COLO668 (cell line): ENCODE data around the gene DNAJC11.

Experiments used
- DNase-seq: peaks from one replicate; lab custom pipeline; 2025; ENCODE audit not compliant: unreplicated experiment; lab: John Stamatoyannopoulos, UW

Gene DNAJC11

DNA sequence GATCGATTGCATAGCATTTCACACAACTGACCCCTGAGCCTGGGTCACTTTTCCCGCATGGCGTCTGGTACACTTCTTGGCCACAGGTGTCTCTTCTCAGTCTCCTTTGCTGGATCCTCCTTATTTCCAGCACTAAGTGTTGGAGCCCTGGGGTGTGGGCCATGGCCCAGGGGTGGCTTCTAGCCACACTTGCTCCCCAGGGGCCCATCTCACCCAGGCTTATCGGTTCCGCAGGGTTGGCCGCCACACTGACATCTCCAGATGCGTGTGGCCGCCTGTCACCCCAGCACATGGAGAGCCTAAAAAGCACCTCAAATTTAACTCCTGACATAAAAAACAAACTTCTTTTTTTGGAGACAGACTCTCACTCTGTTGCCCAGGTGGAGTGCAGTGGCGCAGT is 74.6 kb downstream of the DNAJC11 start:
- DNase-seq = no peak

DNA sequence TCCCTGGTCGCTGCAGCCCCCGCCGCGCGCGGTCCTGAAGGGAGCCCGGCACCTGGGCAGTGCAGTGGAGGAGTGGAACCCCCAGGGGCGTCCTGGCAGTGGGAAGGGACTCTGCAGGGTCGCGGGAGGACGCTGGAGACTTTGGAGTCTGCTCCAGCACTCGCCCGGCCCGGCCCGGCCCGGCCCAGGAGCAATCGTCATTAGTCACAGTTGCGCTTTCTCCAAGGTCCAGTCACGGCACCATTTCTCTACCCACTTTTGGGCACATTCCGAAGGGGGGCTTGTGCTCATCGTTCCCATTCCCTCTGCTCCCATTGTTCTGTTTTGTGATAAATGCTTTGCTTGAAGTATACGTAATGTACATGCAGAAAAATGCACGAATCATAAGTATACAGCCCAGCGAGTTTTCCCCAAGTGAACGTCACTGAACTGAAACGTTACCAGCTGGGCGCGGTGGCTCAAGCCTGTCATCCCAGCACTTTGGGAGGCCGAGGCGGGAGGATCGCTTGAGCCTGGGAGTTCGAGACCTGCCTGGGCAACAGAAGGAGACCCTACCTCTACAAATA is 75.9 kb downstream of the DNAJC11 start:
- no peak for DNase-seq

DNA sequence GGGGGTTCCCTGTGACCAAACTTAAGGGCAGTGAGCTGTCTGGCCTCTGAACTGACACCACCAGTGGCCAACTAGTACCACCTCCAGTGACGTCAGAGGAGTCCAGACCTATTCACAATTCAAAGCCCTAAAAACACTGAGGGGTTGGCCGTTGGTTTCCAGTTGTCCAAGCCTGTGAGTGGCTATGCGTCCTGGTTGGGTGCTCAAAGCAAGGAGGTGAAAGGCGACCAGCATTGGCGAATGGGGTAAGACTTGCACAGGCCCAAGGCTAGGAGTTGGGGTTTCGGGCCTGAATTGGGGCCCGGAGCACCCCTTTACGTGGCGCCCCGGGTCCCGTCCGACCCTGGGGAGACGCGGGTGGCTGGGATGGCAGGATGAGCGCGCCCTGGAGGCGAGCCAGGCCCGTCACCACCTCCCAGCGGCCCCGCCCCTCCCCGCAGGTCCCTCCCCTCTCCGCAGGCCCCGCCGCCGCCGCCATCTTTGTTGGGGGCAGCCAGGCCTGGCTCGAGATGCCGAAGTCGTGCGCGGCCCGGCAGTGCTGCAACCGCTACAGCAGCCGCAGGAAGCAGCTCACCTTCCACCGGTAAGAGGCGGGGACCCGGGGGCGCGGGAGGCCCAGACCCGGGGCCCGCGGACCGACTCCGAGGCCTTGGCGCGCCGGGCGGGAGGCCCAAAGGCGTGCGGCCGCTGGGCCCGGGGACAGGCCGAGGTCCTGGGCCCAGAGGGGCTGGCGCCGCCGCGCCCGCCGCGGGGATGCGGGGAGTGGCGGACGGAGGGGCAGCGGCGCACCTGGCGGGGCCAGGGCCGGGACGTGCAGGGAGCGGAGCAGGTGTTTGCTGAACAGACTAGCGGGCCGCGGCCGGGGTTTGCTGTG is 76.7 kb downstream of the DNAJC11 start, which contains the start of gene THAP3:
Gene THAP3, plus strand, starts transcription at position 159 of the 874 bp plus-strand sequence. Its CDS starts 351 bp downstream, at position 510.
- peak; percentile 98 for DNase-seq

DNA sequence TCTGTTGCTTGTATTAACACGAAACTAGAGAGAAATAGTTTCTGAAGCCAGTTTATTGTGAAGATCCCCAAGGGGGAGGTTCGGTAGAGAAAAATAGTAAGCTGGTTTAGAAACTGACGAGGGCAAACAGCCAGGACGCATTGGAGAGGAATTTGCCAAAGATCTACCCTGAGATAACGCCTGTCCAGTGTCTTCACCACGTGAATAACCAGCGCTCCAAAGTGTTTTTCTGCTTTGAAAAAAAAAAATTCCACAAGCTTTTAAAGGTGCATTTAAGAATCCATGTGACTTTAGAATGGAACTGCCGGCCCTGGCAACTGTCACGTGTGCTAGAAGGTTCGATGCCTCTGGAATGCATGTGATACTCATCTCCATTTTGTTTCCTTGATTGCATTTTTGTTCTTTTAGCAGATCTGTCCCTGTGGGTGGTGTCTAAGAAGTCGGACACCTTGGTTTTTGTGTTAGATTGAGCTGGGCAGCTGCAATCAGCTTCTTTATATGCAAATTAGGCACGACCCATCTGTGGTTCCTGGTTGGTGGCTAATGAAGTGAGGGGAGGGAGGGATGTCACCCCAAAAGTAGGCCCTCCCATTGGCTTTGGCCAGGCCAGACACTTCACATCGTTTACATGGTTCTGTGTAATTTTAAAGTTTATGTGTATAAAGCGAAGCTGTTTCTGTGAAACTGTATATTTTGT is 78.2 kb downstream of the DNAJC11 start:
- DNase-seq = no peak

DNA sequence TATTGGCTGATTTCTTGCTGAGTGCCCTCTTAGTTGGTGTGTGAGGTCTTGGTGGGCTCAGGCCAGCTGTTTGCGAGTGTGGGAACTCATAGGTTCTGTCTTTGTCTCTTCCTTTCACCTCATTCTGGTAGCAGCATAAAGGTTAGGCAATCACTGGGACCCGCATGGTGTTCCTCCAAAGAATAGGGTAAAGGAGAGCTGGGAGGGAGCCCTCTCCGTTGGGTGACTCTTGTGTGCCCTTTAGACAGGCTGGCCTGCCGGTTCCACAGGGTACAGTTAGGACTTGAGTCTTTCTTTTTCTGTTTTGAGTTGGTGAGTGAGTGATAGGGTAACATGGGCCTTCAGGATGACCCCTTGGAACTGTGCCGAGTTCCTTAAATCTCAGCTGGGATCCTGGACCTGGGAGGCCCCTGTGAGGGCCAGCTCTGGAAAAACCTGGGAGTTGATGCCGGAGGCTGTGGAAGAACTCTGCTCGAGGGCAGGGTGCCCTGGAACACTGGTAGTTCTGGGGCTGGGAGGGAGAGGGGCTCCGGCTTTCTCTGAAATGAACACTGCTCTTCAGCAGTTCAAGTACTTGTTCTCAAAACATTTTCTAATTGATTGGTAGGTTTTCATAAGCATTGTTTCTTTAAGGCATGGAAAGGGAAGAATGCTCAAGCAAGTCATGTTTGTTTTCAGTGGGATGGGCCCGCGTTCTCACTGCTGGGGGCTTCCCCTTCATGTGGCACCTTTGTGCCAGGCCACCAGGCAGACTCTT is 79.0 kb downstream of the DNAJC11 start:
- no peak for DNase-seq

DNA sequence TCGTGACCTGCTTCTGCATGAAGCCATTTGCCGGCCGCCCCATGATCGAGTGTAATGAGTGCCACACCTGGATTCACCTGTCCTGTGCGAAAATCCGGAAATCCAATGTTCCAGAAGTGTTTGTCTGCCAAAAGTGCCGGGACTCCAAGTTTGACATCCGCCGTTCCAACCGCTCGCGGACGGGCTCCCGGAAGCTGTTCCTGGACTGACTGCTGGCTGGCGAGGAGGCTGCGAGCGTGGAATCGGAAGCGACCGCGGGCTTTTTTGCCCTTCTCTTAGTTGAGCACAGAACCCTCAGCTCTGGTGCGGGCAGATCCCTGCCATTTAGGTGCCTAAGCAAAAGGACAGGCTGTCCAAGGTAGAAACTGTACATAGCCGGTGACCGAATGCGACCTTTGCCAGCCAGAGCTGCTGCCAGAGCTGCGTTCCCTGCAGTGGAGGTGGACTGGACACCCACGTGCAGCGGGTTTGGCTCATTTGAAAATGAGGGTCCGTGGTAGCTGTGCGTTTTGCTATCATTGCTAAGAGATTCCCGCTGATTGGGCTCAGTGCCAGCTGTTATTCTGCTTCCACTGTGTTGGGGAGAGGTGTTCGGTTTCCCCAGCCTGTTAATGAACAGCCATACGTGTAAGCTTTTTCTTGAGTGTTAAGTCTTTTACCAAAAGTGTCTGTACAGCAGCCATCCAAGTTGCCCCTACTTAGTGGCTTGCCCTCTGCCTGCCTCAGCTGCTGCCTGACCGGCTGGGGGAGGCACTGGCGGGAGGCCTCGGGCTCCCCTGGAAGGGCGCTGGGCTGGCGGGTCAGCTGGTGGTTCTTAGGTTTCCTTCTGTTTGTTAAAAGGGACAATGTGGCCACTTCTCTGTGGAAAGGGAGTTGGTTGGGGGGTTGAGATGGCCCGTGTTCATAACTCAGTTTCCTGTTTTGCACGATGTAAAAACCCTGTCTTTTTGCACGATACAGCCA is 79.9 kb downstream of the DNAJC11 start:
- DNase-seq = no peak

DNA sequence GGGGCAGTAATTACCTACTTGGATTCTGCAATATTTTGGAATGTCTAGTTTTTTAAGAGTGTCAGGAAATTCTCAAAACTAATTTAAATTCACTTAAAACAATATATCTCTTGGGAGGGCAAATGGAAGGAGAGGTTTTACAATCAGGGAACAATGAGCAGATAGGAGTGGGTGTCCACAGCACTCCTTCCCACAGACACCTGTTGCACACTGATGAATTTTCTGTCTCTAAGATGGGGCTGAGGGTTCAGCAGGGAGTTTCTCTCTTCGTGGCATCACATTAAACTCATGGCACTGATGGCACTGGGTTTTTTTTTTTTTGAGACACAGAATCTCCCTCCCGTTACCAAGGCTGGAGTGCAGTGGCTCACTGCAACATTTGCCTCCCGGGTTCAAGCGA is 82.6 kb downstream of the DNAJC11 start:
- DNase-seq = no peak

DNA sequence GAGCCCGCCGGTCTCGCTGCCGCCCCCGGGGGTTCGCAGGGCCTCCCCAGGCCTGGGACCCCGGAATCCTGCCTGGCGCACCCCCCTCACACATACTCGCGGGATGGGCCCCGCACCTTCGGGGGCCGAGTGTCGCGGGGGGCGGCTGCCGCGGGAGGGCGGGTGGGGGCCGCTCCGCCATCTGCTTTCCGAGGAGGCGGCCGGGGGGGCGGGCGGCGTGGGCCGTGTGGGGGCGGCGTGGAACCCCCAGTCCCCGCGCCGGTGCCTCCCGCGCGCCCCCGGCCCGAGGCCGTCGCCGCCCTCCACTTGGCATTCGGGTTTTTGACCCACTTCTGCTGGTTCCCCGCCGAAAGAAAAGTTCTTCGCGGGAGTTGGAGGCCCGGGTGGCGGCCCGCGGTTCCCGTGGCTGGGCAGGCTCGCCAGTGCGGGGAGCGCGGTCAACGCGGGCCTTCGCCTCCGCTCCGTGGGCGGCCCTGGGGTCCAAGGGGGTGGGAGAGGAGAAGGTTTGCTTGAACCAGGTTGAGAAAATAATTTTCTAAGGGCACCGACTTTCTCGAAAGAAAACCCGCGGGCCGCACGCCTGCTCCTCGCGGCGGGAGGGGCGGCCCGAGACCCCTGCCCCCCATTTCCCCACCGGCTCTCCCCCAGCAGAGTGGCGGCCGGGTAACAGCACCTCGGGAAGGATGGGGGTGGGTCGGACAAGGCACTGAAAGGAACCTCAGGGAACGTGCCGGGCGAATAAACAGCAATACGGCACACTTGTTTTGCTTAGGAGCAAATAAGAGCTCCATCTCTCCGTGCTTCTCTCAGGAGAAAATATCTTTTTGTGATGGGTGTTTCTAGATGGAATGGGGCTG is 86.5 kb downstream of the DNAJC11 start:
- DNase-seq = peak; percentile 20

DNA sequence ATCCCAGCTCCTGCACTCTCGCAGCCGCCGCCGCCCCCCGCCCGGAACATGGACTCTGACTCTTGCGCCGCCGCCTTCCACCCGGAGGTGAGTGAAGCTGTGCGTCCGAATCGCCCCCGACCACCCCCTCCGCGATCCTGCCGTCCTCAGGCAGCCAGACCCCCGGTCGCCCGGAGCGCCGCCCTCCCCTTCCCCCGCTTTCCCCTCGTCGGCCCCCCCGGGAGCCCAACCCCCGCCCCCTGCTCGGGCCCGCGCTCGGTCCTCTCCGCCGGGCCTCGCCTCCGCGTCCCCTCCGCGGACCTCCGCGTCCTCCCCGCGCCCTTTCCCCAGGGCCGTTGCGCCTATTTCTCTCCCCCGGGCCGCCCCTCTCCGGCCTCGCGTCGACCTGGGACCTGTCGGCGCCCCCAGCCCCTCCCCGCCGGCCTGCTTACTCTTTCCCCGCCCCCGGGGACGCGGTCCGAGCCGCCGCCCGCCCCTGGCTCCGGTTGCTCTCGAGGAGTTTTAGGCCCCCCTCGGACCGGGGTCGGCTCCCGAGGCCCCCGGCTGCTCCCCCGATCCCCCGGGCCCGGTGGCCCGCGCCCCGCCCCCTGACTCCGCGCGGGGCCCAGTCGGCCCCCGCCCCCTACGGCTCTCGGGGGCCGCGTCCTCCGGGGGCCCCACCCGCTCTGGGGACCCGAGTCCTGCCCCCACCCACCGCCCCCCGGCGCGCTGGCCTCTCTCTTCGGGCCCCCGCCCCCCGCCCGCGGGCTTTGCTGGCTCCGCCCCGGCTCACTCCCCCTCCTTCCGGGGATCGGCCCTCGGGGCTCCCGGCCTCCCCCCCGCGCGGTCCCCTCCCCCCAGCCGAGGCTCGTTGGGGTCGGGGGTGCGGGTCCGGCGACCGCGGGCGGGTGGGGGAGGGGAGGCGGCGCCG is 87.3 kb downstream of the DNAJC11 start:
- peak; percentile 67 for DNase-seq

DNA sequence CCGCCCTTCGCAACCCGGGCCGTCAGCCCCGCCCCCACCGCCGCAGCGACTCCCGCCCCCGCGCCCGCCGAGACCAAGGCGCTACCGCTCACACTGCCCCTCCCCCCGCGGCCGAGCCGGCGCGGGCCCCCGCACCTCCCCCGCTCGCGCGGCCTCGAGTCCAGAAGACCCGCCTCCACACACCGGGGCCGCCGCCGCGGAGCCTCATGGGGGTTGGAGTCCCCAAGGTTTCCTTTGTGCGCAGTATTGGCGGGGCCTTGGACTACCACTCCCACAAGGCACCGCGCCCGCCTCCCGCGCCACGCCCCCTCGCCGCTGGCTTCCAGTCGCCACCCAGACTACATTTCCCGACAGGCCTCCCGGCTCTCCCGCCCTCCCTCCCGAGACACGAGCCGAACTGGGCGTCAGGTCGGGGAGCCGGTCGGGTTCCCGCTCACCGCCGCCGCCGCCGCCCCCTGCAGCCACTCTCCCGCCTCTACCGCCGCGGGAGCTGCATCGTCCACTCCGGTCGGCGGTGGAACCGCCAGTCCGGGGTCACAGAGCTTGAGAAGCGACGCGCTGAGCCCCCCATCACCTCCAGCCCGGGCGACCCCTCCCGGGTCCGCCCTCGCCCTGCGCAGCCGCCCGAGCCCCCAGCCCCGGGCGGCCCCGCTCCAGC is 88.1 kb downstream of the DNAJC11 start, which contains the start of gene PHF13:
Gene PHF13, plus strand, starts transcription at position 371 of the 658 bp plus-strand sequence. CDS start 336 bp downstream, outside the sequence.
- DNase-seq = peak; percentile 100

DNA sequence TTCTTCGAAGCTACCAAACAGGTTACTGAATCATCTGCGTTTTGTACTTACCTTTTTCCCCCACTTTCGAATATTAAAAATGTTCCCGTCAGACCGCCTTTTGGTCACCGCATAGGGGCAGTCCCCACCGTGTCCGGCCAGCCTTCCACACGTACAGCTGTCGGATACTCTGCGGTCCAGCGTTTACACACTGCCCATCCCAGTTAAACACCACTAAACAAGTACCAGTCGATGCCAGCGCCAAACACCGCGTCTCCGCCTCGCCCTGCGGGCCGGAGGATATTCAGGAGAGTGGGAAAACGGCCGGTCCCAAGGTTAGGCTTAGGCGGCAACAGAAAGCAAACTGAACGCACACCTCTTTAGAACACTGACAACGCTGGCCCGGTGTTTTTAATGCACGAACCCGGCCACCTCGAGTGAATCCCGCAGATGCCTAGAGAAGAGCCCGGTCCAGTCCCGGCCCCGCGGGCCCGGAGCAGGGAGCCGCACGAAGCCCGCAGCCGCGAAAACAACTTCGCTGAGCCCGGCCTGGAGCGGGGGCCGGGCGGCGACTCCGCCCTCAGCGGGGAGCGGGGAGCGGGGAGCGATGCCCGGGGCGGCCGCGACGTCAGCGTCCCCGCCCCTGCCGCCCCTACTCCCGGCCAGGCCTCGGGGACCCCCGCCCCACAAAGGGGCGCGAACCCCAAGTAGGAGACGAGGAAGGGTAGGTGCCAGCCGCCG is 88.8 kb downstream of the DNAJC11 start:
- peak; percentile 89 for DNase-seq

DNA sequence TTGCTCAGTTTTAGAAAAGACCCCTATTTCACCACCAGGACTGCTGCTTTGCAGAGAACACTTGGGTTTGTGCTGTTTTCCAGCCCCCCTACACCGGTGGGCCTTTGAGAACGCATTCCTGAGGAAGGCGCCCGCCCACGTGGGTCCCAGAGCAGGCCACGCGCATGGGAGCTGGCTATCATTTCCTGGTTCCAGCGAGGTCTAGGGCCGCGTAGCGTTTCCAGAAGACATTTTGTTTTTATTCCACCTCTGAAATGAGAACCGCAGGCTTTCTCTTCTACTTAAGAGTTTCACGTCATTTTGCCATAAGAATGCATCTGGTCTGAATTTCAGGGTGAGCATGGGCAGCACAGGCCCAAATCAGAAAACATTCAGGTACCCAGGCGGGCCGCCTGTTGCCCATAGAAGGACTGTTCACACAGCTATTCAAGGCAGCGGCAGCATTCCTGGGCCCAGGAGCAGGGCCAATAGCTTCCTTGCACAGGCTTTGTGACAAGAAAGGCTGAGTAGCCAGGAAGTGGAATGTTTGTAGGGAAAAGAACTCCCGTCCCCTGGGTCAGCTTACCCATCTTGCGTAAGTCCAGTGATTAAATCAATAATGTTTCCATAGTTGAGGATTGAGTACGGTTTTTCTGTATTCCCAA is 97.6 kb downstream of the DNAJC11 start:
- no peak for DNase-seq

DNA sequence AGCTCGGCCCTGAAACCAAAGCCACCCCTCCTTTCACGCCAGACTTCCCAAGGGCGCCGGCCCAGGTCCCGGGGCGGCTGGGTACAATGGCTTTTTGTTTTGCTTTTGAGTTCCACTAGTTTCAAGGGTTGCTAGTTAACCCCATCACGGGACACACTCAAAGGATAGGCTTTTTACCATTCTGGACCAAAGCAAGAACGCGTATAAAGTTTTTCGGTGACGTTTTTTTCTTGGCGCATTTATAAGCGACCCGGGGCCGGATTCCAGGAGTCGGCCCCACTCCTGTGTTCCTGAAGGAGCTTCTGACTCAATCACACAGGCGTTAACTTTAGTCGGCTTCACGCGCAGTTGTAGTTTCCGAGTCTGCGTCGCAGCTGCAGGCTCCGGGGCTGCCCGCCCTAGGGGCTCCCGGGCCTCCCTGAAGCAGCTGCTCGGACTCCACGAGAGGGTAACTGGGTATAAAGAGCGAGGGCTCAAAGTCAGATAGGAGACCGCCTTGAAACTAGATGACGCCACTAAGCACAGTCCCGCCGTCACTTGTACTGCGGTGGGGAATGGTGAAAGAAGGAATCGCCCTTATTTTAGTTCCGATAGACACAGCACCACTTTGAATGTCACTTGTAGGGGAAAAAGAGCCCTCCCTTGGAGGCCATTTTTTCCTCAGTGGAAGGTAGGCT is 98.2 kb downstream of the DNAJC11 start:
- peak; percentile 56 for DNase-seq

DNA sequence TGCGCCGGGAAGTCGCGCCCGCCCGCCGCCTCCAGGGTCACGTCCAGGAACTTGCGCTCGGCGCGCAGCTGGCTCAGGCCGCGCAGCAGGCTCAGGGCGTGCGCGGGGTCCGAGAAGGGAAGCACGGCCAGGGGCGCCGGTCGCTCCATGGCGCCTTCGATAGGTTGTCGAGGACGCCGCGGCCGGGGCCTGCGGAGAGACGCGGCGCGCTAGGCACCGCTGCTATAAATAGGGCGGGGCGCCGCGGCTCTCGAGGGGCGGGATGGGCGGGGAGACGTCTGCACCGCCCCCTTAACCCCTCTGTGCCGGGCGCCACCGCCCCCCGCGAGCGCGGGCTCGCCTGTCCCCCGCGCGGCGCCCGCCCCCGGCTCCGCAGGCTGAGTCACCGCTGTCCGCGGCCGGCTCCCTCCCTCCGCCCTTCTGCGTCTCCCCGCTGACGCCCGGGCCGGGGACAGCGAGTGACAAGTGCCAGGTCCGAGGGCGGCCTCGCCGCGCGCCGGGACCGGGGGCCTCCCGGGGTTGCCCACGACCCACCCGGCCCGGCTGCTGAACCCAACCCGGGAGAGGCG is 98.9 kb downstream of the DNAJC11 start, which contains the start of gene KLHL21:
Gene KLHL21, minus strand, starts transcription at position 201 of the 569 bp plus-strand sequence. Its CDS starts 52 bp downstream, at position 149.
- DNase-seq = peak; percentile 97
